ENCODE results near the gene PGAM2. TPM values are rescaled to one million over a fixed set of nuclear protein-coding genes. Genes with fewer than 3 reads are reported as not detected.

PGAM2 gene
- total and polyA plus RNA-seq, 2 of the 13 experiments (the other 11 are each of a cell fraction or from before 2014, with no cell fraction given) = 0.22 TPM; not detected in 1

- FAIRE-seq = no peak
- ChIA-PET POLR2A (no interaction called here), CTCF (ENCODE audit: low intra/inter-chr PET ratio, low total read pairs) (no interaction called here)
- in situ Hi-C loops (cut with HindIII; ENCODE audit: extremely low pct_ligation_motif_present, low pct_unique_long_range_greater_than_20kb) = no loop called here
- H3K9me3 ChIP-seq (ENCODE audit: low read length) = no peaks in the 10 kb centered on the region
- no peak overlapping the region for H2AFZ ChIP-seq (ENCODE audit: low read length)
- BruUV-seq (replicated peaks) = no TSS peak
- no peaks in the 10 kb centered on the region for H4K20me1 ChIP-seq (ENCODE audit: insufficient read depth, low read length)
- H3K4me3 ChIP-seq (replicated peaks in 1 of 3; ENCODE audit: insufficient read depth in 1 of 3, low read depth in 2 of 3, low read length in 3 of 3) = no peak overlapping the region
- no peaks in the 10 kb centered on the region for H3K79me2 ChIP-seq (ENCODE audit: insufficient read depth, low read length)
- peaks cover 35% of the 10 kb centered on the region for H3K4me1 ChIP-seq (ENCODE audit: insufficient read depth, low read length)
- no peak for DNase-seq (ENCODE audit: low spot score)
- H3K27me3 ChIP-seq (ENCODE audit: control insufficient read depth in 1 of 2, insufficient read depth in 2 of 2, low read length in 2 of 2) = peaks cover 0 to 14% of the 10 kb centered on the region in 2 experiments; a peak in 2 of 5 replicates
- 33% methylated on average over 4 of the region's 4 CpGs for WGBS (ENCODE audit: low lambda C conversion rate)
- H3K27ac ChIP-seq (ENCODE audit: extremely low read length, insufficient read depth, low read length) = no peak overlapping the region
- ATAC-seq = no peak
- no peak for TF ChIP-seq AHDC1 (CRISPR knock-in tag; IDR thresholded peaks at IDR 0.05; ENCODE audit: borderline replicate concordance)
- TF ChIP-seq ZNF883 (CRISPR knock-in tag; IDR thresholded peaks at IDR 0.05; ENCODE audit: not compliant biosample characterization) = no peak
- no peak for TF ChIP-seq THAP11 (CRISPR knock-in tag; IDR thresholded peaks at IDR 0.05)
- no peak for TF ChIP-seq ZNF24 (IDR thresholded peaks at IDR 0.05)
- no peak for TF ChIP-seq ZNF33A (CRISPR knock-in tag; IDR thresholded peaks at IDR 0.05; ENCODE audit: borderline replicate concordance)
- TF ChIP-seq E2F2 (CRISPR knock-in tag; IDR thresholded peaks at IDR 0.05; ENCODE audit: borderline replicate concordance) = no peak
- no peak for TF ChIP-seq ZNF510 (CRISPR knock-in tag; IDR thresholded peaks at IDR 0.05; ENCODE audit: low read depth)
- no peak for TF ChIP-seq TRIM22 (IDR thresholded peaks at IDR 0.05)
- TF ChIP-seq RNF2 (conservative IDR thresholded peaks at IDR 0.05; ENCODE audit: low read depth) = no peak
- no peak for TF ChIP-seq ARID3A (IDR thresholded peaks at IDR 0.05; ENCODE audit: low read depth, low read length)
- TF ChIP-seq ZNF335 (CRISPR knock-in tag; IDR thresholded peaks at IDR 0.05) = no peak
- 0 out of 5 replicates have a peak, but pooled peaks cover 0 to 1% of the 10 kb centered on the region in 2 experiments for H3K36me3 ChIP-seq (replicated peaks in 1 of 2; ENCODE audit: control insufficient read depth in 1 of 2, insufficient read depth in 2 of 2, low read length in 2 of 2)
- no peak overlapping the region for H3K9ac ChIP-seq (ENCODE audit: insufficient read depth, low read depth, low read length)
- intact Hi-C loops (cut with micrococcal nuclease; ENCODE audit: unreplicated experiment) = no loop called here
- H3K4me2 ChIP-seq (ENCODE audit: low read depth, low read length) = no peak overlapping the region
Observed at GRCh38 chr7:44084701-44085100, 19.3 kb upstream of the PGAM2 start.

Data from HepG2 (cell line).